ENCODE measurements around the gene CNTN4. TPM values are rescaled to one million over a fixed set of nuclear protein-coding genes. Genes with fewer than 3 reads are reported as not detected.

The CNTN4 gene
- total and polyA plus RNA-seq, 7 donors: 0.17 to 3.2 (median 0.42) TPM

GRCh38 chr3:2516762-2517441 lies 418.2 kb downstream of the CNTN4 start:
- Histone ChIP-seq H3K4me3 (no peak overlapping the region), H3K27ac (no peak overlapping the region), H3K4me1 (no peaks in the 10 kb centered on the region), H3K36me3 (ENCODE audit: insufficient read depth in 1 of 2, low read depth in 1 of 2) (no peaks in the 10 kb centered on the region), H3K27me3 (ENCODE audit: insufficient read depth in 3 of 3, low read length in 2 of 3) (no peaks in the 10 kb centered on the region), H3K9me3 (no peaks in the 10 kb centered on the region)
- ATAC-seq: no peak
- DNase-seq: no peak
- intact Hi-C loops (cut with DNase I): no loop called here
- no peak for TF ChIP-seq CTCF (IDR thresholded peaks at IDR 0.05)
- 68 to 86% (median 85%) methylated on average over 1 of the region's 1 CpG for WGBS, 3 donors

- no peaks in the 10 kb centered on the region for H3K4me1 ChIP-seq
- H3K27me3 ChIP-seq (ENCODE audit: insufficient read depth in 3 of 3, low read length in 2 of 3): no peaks in the 10 kb centered on the region
- no peak overlapping the region for H3K4me3 ChIP-seq
- no peaks in the 10 kb centered on the region for H3K9me3 ChIP-seq
- H3K27ac ChIP-seq: no peak overlapping the region
- no peak for TF ChIP-seq CTCF (IDR thresholded peaks at IDR 0.05)
- ATAC-seq (no peak), DNase-seq (no peak)
- intact Hi-C loops (cut with DNase I): no loop called here
- 57 to 64% (median 58%) methylated on average over 5 of the region's 5 CpGs for WGBS, 3 donors
- H3K36me3 ChIP-seq (ENCODE audit: insufficient read depth in 1 of 2, low read depth in 1 of 2): no peaks in the 10 kb centered on the region
Observed at GRCh38 chr3:2517500-2518172, 419.0 kb downstream of the CNTN4 start.

DNA sequence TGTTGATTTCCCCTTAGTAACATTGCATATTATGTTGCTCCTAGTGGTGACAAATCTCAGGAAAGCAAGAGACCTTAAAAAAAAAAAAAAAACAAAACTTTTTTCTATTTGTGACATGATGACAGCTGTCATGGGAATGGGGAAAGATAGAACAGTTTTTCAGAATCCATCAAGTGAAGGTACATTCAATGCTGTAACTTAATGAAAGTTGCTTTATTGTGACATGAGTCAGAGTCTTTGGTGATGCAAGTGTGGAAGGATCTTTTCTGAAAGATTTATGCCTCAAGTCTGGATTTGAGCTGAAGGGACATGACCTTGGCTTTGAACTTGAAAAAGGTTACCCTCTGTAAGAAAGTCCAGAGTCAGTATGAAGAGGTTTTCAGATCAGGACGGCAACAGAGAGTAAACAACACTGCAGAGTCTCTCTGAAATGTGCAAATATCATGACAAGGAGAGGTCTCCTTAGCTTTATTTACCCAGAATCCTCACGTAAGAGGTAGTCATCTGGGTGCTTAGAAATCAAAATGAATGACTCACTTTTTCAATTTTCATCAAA lies 424.7 kb downstream of the CNTN4 start:
- Histone ChIP-seq H3K9me3 (no peaks in the 10 kb centered on the region), H3K27ac (no peak overlapping the region), H3K27me3 (ENCODE audit: insufficient read depth in 3 of 3, low read length in 2 of 3) (no peaks in the 10 kb centered on the region), H3K4me3 (no peak overlapping the region), H3K36me3 (ENCODE audit: insufficient read depth in 1 of 2, low read depth in 1 of 2) (no peaks in the 10 kb centered on the region), H3K4me1 (no peaks in the 10 kb centered on the region)
- DNase-seq: no peak
- WGBS, 3 donors: 38 to 49% (median 47%) methylated on average over 2 of the region's 2 CpGs
- intact Hi-C loops (cut with DNase I): no loop called here
- no peak for TF ChIP-seq CTCF (IDR thresholded peaks at IDR 0.05)
- no peak for ATAC-seq

- Histone ChIP-seq H3K4me3 (no peak overlapping the region), H3K27ac (no peak overlapping the region), H3K4me1 (no peaks in the 10 kb centered on the region), H3K36me3 (ENCODE audit: insufficient read depth in 1 of 2, low read depth in 1 of 2) (no peaks in the 10 kb centered on the region), H3K9me3 (no peaks in the 10 kb centered on the region), H3K27me3 (ENCODE audit: insufficient read depth in 3 of 3, low read length in 2 of 3) (no peaks in the 10 kb centered on the region)
- DNase-seq (no peak), ATAC-seq (no peak)
- intact Hi-C loops (cut with DNase I): no loop called here
- WGBS, 3 donors: 77 to 90% (median 86%) methylated on average over 2 of the region's 2 CpGs
- no peak for TF ChIP-seq CTCF (IDR thresholded peaks at IDR 0.05)
Observed at GRCh38 chr3:2525968-2526367, 427.3 kb downstream of the CNTN4 start.

Data from psoas muscle (tissue), 8 donors.